ENCODE results near the gene COL6A3. TPM values are rescaled to one million over a fixed set of nuclear protein-coding genes. Genes with fewer than 3 reads are reported as not detected.

COL6A3 gene
- total and polyA plus RNA-seq, 9 of the 15 experiments (the other 6 are each of a cell fraction or from before 2014, with no cell fraction given), result 0.07 to 4.1 (median 1.5) TPM

DNA sequence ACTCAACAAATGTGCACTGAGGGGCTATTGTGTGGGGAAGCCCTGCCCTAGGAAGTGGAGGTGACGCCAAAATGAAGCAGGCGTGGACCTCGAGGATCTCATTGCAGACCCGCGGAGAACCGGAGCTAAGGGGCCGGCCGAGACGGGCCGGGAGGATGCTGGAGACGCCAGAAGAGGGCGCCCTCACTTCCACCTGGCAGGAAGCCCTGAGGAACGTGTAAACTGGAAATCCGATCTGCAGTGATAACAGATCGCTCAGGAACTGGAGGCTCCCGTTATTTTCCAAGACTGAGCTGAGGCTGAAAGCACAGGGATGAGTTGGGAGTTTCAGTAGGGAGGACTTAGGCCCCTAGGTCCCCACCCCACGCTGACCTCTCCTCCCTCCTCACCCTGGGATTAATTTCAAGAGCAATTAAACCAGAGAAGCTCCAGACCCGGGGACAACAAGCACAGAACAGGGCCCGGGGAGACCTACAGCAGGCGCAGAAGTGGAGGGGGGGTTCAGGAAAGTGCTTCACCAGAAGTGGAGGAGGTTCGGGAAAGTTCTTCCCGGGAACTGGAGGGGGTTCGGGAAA, 7.7 kb upstream of the COL6A3 start (continued):
- TF ChIP-seq DMBX1 (CRISPR knock-in tag; IDR thresholded peaks at IDR 0.05; ENCODE audit: borderline replicate concordance), result no peak
- TF ChIP-seq, protein P1, sequence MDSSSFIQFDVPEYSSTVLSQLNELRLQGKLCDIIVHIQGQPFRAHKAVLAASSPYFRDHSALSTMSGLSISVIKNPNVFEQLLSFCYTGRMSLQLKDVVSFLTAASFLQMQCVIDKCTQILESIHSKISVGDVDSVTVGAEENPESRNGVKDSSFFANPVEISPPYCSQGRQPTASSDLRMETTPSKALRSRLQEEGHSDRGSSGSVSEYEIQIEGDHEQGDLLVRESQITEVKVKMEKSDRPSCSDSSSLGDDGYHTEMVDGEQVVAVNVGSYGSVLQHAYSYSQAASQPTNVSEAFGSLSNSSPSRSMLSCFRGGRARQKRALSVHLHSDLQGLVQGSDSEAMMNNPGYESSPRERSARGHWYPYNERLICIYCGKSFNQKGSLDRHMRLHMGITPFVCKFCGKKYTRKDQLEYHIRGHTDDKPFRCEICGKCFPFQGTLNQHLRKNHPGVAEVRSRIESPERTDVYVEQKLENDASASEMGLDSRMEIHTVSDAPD (CRISPR knock-in tag; IDR thresholded peaks at IDR 0.05), result no peak
- TF ChIP-seq, protein P2, sequence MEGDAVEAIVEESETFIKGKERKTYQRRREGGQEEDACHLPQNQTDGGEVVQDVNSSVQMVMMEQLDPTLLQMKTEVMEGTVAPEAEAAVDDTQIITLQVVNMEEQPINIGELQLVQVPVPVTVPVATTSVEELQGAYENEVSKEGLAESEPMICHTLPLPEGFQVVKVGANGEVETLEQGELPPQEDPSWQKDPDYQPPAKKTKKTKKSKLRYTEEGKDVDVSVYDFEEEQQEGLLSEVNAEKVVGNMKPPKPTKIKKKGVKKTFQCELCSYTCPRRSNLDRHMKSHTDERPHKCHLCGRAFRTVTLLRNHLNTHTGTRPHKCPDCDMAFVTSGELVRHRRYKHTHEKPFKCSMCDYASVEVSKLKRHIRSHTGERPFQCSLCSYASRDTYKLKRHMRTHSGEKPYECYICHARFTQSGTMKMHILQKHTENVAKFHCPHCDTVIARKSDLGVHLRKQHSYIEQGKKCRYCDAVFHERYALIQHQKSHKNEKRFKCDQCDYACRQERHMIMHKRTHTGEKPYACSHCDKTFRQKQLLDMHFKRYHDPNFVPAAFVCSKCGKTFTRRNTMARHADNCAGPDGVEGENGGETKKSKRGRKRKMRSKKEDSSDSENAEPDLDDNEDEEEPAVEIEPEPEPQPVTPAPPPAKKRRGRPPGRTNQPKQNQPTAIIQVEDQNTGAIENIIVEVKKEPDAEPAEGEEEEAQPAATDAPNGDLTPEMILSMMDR (IDR thresholded peaks at IDR 0.05 in 2 of 3, conservative IDR thresholded peaks at IDR 0.05 in 1 of 3; ENCODE audit: insufficient read depth in 2 of 3, low read depth in 1 of 3, low read length in 3 of 3), result peak; percentile 48 to 69 (median 66); a peak in 5 of 6 replicates
- no peak for TF ChIP-seq NRF1 (conservative IDR thresholded peaks at IDR 0.05 in 1 of 2, IDR thresholded peaks at IDR 0.05 in 1 of 2)
- peak; percentile 36 for TF ChIP-seq CXXC5 (CRISPR knock-in tag; IDR thresholded peaks at IDR 0.05)
- TF ChIP-seq, protein P3, sequence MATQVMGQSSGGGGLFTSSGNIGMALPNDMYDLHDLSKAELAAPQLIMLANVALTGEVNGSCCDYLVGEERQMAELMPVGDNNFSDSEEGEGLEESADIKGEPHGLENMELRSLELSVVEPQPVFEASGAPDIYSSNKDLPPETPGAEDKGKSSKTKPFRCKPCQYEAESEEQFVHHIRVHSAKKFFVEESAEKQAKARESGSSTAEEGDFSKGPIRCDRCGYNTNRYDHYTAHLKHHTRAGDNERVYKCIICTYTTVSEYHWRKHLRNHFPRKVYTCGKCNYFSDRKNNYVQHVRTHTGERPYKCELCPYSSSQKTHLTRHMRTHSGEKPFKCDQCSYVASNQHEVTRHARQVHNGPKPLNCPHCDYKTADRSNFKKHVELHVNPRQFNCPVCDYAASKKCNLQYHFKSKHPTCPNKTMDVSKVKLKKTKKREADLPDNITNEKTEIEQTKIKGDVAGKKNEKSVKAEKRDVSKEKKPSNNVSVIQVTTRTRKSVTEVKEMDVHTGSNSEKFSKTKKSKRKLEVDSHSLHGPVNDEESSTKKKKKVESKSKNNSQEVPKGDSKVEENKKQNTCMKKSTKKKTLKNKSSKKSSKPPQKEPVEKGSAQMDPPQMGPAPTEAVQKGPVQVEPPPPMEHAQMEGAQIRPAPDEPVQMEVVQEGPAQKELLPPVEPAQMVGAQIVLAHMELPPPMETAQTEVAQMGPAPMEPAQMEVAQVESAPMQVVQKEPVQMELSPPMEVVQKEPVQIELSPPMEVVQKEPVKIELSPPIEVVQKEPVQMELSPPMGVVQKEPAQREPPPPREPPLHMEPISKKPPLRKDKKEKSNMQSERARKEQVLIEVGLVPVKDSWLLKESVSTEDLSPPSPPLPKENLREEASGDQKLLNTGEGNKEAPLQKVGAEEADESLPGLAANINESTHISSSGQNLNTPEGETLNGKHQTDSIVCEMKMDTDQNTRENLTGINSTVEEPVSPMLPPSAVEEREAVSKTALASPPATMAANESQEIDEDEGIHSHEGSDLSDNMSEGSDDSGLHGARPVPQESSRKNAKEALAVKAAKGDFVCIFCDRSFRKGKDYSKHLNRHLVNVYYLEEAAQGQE (IDR thresholded peaks at IDR 0.05; ENCODE audit: borderline replicate concordance), result peak; percentile 53; the same call in 1 of the 2 replicates
- TF ChIP-seq, protein P3 (CRISPR knock-in tag; IDR thresholded peaks at IDR 0.05; ENCODE audit: low read depth), result no peak
- TF ChIP-seq BCL6 (CRISPR knock-in tag; IDR thresholded peaks at IDR 0.05), result no peak
- TF ChIP-seq SMARCA5 (IDR thresholded peaks at IDR 0.05), result no peak
- no peak for TF ChIP-seq POLR2B (IDR thresholded peaks at IDR 0.05; ENCODE audit: low read depth, partially characterized antibody)
- TF ChIP-seq ZNF140 (CRISPR knock-in tag; IDR thresholded peaks at IDR 0.05), result no peak

Measured in K562 (cell line).